H9 (cell line): Measurements from ENCODE around the gene ZNF638. TPM values are rescaled to one million over a fixed set of nuclear protein-coding genes. Genes with fewer than 3 reads are reported as not detected.

Experiments used
- DNase-seq: peaks from one replicate; pipeline ENCODE4 v3.0.0-alpha.2; 2017
- H2AFZ ChIP-seq: one replicate; pipeline ENCODE4 v1.6.1; 2013; ENCODE audit warnings: mild to moderate bottlenecking, low read length, control low read depth, moderate library complexity
- H2AK5ac ChIP-seq: 2 replicates; pipeline ENCODE4 v1.6.1; 2013; ENCODE audit warnings: low read length, control low read depth, mixed read lengths; ENCODE audit not compliant: insufficient read length
- H2BK120ac ChIP-seq: one replicate; pipeline ENCODE4 v1.6.1; 2013; ENCODE audit warnings: low read depth, mild to moderate bottlenecking, low read length, control low read depth, inconsistent platforms; ENCODE audit not compliant: poor library complexity, severe bottlenecking
- H2BK12ac ChIP-seq: 2 replicates; pipeline ENCODE4 v1.6.1; 2013; ENCODE audit warnings: low read length, control low read depth, mixed read lengths, low read depth; ENCODE audit not compliant: insufficient read length
- H2BK15ac ChIP-seq: 2 replicates; pipeline ENCODE4 v1.6.1; 2013; ENCODE audit warnings: low read depth, low read length, control low read depth
- H2BK20ac ChIP-seq: one replicate; pipeline ENCODE4 v1.6.1; 2013; ENCODE audit warnings: low read depth, mild to moderate bottlenecking, low read length, control low read depth, inconsistent platforms; ENCODE audit not compliant: poor library complexity, severe bottlenecking
- H2BK5ac ChIP-seq: 2 replicates; pipeline ENCODE4 v1.6.1; 2013; ENCODE audit warnings: low read length, control low read depth, mixed read lengths; ENCODE audit not compliant: insufficient read length
- H3K14ac ChIP-seq: 2 replicates; pipeline ENCODE4 v1.6.1; 2013; ENCODE audit warnings: low read length, control low read depth; ENCODE audit not compliant: insufficient read depth
- H3K18ac ChIP-seq: 2 replicates; pipeline ENCODE4 v1.6.1; 2013; ENCODE audit warnings: low read depth, mild to moderate bottlenecking, mixed read lengths, low read length, control low read depth; ENCODE audit not compliant: insufficient read length
- H3K23ac ChIP-seq: 2 replicates; pipeline ENCODE4 v1.6.1; 2013; ENCODE audit warnings: low read length, control low read depth, mixed read lengths, low read depth; ENCODE audit not compliant: insufficient read length
- H3K23me2 ChIP-seq: 2 replicates; pipeline ENCODE4 v1.6.1; 2013; ENCODE audit warnings: low read depth, mild to moderate bottlenecking, mixed read lengths, low read length, control low read depth; ENCODE audit not compliant: insufficient read length, poor library complexity, severe bottlenecking
- H3K27ac ChIP-seq: 2 replicates; pipeline ENCODE4 v1.5.1; 2013; ENCODE audit warnings: low read length, control low read depth, mixed read lengths, low read depth; ENCODE audit not compliant: insufficient read length
- H3K27me3 ChIP-seq: 2 replicates; pipeline ENCODE4 v1.6.1; 2013; ENCODE audit warnings: low read length, control low read depth, inconsistent platforms; ENCODE audit not compliant: insufficient read depth
- H3K4ac ChIP-seq: 2 replicates; pipeline ENCODE4 v1.6.1; 2013; ENCODE audit warnings: low read depth, mild to moderate bottlenecking, control low read depth, inconsistent platforms, low read length, moderate library complexity
- H3K4me1 ChIP-seq: 2 replicates; pipeline ENCODE4 v1.6.1; 2013; ENCODE audit warnings: low read length, control low read depth, inconsistent platforms; ENCODE audit not compliant: insufficient read depth
- H3K4me2 ChIP-seq: 2 replicates; pipeline ENCODE4 v1.6.1; 2013; ENCODE audit warnings: low read length, control low read depth, mixed read lengths; ENCODE audit not compliant: insufficient read length, insufficient read depth
- H3K56ac ChIP-seq: 2 replicates; pipeline ENCODE4 v1.6.1; 2013; ENCODE audit warnings: low read depth, mild to moderate bottlenecking, mixed read lengths, low read length, control low read depth; ENCODE audit not compliant: insufficient read length
- H3K79me1 ChIP-seq: 2 replicates; pipeline ENCODE4 v1.6.1; 2013; ENCODE audit warnings: low read depth, mild to moderate bottlenecking, moderate library complexity, low read length, control low read depth, inconsistent platforms; ENCODE audit not compliant: insufficient read depth, poor library complexity, severe bottlenecking
- H3K79me2 ChIP-seq: 2 replicates; pipeline ENCODE4 v1.6.1; 2013; ENCODE audit warnings: low read length, control low read depth, inconsistent platforms; ENCODE audit not compliant: insufficient read depth
- H3K9ac ChIP-seq: 2 replicates; pipeline ENCODE4 v1.6.1; 2013; ENCODE audit warnings: low read length, control low read depth, mixed read lengths; ENCODE audit not compliant: insufficient read length; ENCODE audit errors: extremely low read depth
- H3K9me3 ChIP-seq: one replicate; pipeline ENCODE4 v1.6.1; 2013; ENCODE audit warnings: low read depth, low read length, inconsistent platforms; ENCODE audit not compliant: control insufficient read depth
- H3T11ph ChIP-seq: one replicate; pipeline ENCODE4 v1.6.1; 2013; ENCODE audit warnings: mild to moderate bottlenecking, low read length, control low read depth, inconsistent platforms
- H4K20me1 ChIP-seq: one replicate; pipeline ENCODE4 v1.6.1; 2013; ENCODE audit not compliant: control insufficient read depth, insufficient read length, insufficient read depth
- H4K5ac ChIP-seq: 2 replicates; pipeline ENCODE4 v1.6.1; 2013; ENCODE audit warnings: low read depth, mild to moderate bottlenecking, mixed read lengths, low read length, control low read depth; ENCODE audit not compliant: insufficient read length
- H4K8ac ChIP-seq: replicated peaks from 2 replicates; pipeline ENCODE4 v1.6.1; 2013; ENCODE audit warnings: low read length, control low read depth, mixed read lengths, low read depth; ENCODE audit not compliant: insufficient read length
- H4K91ac ChIP-seq: 2 replicates; pipeline ENCODE4 v1.6.1; 2013; ENCODE audit warnings: low read depth, mild to moderate bottlenecking, moderate library complexity, mixed read lengths, low read length, control low read depth; ENCODE audit not compliant: insufficient read length
- H3K27ac Mint-ChIP-seq, 3 experiments: 2 replicates in 2 of 3; 3 replicates in 1 of 3; pipeline ENCODE4 v1.8.0; 2020 to 2021; ENCODE audit warnings: mixed read lengths in 3 of 3, mild to moderate bottlenecking in 1 of 3, moderate library complexity in 1 of 3
- H3K27me3 Mint-ChIP-seq: 2 replicates; pipeline ENCODE4 v1.8.0; 2021; ENCODE audit warnings: low read depth, mild to moderate bottlenecking, moderate library complexity, mixed read lengths
- H3K36me3 Mint-ChIP-seq, 3 experiments: 2 replicates in 2 of 3; 3 replicates in 1 of 3; pipeline ENCODE4 v1.8.0; 2020 to 2021; ENCODE audit warnings: low read depth in 3 of 3, mixed read lengths in 3 of 3; ENCODE audit not compliant: insufficient read depth in 1 of 3
- H3K4me1 Mint-ChIP-seq, 2 experiments: 2 replicates each; pipeline ENCODE4 v1.8.0; 2020; ENCODE audit warnings: mixed read lengths in 2 of 2
- H3K4me3 Mint-ChIP-seq, 2 experiments: 2 replicates in 1 of 2; 3 replicates in 1 of 2; pipeline ENCODE4 v1.8.0; 2020 to 2021; ENCODE audit warnings: mild to moderate bottlenecking in 2 of 2, mixed read lengths in 2 of 2, moderate library complexity in 1 of 2
- H3K9me3 Mint-ChIP-seq, 2 experiments: 2 replicates in 1 of 2; 3 replicates in 1 of 2; pipeline ENCODE4 v1.8.0; 2020; ENCODE audit warnings: mild to moderate bottlenecking in 2 of 2, mixed read lengths in 2 of 2, moderate library complexity in 1 of 2
- CTCF ChIP-seq: fragments of 200-600 bp; sonication (generic); conservative IDR thresholded peaks from 3 replicates; pipeline ENCODE4 v1.8.0; 2021; ENCODE audit warnings: antibody characterized with exemption, mild to moderate bottlenecking
- WGBS: extraction: QIAGEN DNeasy Blood & Tissue Kit; methylation state at CpG from one replicate; pipeline ENCODE4 v1.1.7; 2013; ENCODE audit warnings: missing lambda C conversion rate, low lambda C conversion rate, mixed read lengths; ENCODE audit not compliant: insufficient read length; ENCODE audit errors: extremely low coverage; 5-methylcytosine and 5-hydroxymethylcytosine counted together
- total RNA-seq: library from RNA; stranded (reverse); gene quantifications from 2 replicates; pipeline ENCODE4 v1.2.1, GENCODE V29; 2021

ZNF638 gene
- total RNA-seq, 1 experiment from 2014 or later = 146 TPM

- no peak for DNase-seq
These were observed 32.1 kb upstream of the ZNF638 start for GRCh38 chr2:71299507-71299906.

More at GRCh38 chr2:71299507-71299906, 32.1 kb upstream of the ZNF638 start:
- Histone ChIP-seq H3K23ac (no peak overlapping the region), H2BK120ac (no peak overlapping the region), H3K27me3 (no peaks in the 10 kb centered on the region), H2BK15ac (no peak overlapping the region), H3T11ph (no peak overlapping the region), H4K8ac (no peak overlapping the region), H3K4me1 (no peaks in the 10 kb centered on the region), H4K91ac (no peak overlapping the region), H2BK12ac (no peak overlapping the region), H4K20me1 (no peaks in the 10 kb centered on the region), H2BK20ac (no peak overlapping the region), H2AK5ac (no peak overlapping the region), H3K27ac (no peak overlapping the region), H3K9ac (no peak overlapping the region), H4K5ac (no peak overlapping the region), H3K79me2 (no peaks in the 10 kb centered on the region; the same call in 1 of the 2 replicates), H3K9me3 (no peaks in the 10 kb centered on the region), H3K18ac (no peak overlapping the region), H2BK5ac (no peak overlapping the region), H3K23me2 (no peaks in the 10 kb centered on the region), H3K4ac (no peak overlapping the region), H3K14ac (no peak overlapping the region), H2AFZ (no peak overlapping the region), H3K4me2 (no peak overlapping the region), H3K79me1 (peaks cover 3% of the 10 kb centered on the region), H3K56ac (no peak overlapping the region)
- no peak overlapping the region for H3K27ac Mint-ChIP-seq
- no peaks in the 10 kb centered on the region for H3K4me1 Mint-ChIP-seq
- H3K9me3 Mint-ChIP-seq = no peaks in the 10 kb centered on the region
- no peak overlapping the region for H3K4me3 Mint-ChIP-seq
- WGBS = no CpG with 5 or more reads among the region's 2 CpGs
- H3K36me3 Mint-ChIP-seq = peaks cover 0 to 1% (median 0%) of the 10 kb centered on the region in 3 experiments; a peak in 1 of 7 replicates
- no peaks in the 10 kb centered on the region; the same call in 1 of the 2 replicates for H3K27me3 Mint-ChIP-seq
- TF ChIP-seq CTCF = peak; percentile 80
